Measurements from ENCODE around the gene PLEKHA6.
A peak's percentile ranks its signal among the peaks of the same experiment; 100 is the strongest.

Gene PLEKHA6

DNA sequence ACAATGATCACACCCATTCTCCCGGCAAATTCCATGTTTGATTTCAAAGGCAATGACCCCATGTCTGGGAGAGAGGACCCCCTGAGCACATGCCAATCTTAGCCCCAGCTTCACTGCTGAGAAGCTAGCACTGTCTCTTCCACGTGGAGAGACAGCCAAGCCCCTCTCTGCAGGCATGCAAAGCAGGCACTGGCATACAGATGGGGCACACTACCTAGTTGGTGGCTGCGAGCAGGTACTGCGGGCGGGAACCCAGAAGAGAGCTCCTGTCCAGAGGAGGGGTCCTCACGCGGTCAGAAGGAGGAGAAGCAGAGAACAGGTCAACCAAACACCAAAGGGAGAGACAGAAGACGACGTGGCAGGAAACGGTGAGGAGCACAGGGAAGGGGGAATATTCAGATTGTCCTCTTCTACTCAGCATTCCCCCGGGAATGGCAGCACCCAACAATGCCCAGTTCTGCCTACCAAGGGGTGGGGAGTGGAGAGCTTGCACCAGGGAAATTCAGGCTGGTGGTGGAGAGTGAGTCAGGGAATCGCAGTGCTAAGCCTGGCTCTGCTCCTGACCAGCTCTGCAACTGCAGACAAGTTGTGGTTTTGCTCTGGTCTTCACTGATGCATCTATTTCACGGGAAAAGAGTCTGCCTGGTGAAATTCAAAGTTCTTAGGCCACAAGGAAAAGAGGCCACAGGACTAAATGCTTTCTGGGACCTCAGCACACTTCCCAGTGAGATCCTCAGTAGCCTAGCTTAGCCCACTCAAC lies 97.8 kb downstream of the PLEKHA6 start:
- H3K4me3 ChIP-seq (ENCODE audit: low read depth, low read length): no peak overlapping the region
- TF ChIP-seq, protein P1, sequence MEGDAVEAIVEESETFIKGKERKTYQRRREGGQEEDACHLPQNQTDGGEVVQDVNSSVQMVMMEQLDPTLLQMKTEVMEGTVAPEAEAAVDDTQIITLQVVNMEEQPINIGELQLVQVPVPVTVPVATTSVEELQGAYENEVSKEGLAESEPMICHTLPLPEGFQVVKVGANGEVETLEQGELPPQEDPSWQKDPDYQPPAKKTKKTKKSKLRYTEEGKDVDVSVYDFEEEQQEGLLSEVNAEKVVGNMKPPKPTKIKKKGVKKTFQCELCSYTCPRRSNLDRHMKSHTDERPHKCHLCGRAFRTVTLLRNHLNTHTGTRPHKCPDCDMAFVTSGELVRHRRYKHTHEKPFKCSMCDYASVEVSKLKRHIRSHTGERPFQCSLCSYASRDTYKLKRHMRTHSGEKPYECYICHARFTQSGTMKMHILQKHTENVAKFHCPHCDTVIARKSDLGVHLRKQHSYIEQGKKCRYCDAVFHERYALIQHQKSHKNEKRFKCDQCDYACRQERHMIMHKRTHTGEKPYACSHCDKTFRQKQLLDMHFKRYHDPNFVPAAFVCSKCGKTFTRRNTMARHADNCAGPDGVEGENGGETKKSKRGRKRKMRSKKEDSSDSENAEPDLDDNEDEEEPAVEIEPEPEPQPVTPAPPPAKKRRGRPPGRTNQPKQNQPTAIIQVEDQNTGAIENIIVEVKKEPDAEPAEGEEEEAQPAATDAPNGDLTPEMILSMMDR (IDR thresholded peaks at IDR 0.05; ENCODE audit: control insufficient read depth, extremely low read depth, insufficient read depth): no peak
- no peak for DNase-seq (ENCODE audit: low read depth)

DNA sequence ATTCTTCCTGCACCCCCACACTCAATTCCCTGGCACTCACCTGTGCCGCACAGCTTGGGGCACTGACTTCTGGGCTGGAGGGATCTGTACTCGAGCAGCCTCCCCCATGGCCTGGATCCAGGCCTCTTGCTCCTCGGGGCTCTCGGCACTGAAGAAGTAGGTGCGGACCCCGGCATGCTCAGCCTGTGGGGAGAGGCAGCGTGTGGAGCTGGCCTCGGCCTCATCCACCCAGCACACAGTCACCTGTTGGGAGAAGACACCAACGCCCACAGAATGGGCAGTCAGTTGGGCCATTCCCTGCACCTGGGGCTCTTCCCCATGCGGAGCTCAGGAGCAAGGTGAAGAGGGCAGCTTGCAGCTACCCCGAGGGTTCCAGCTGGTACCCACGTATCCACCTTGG lies 98.5 kb downstream of the PLEKHA6 start:
- H3K4me3 ChIP-seq (ENCODE audit: low read depth, low read length): no peak overlapping the region
- TF ChIP-seq, protein P1 (IDR thresholded peaks at IDR 0.05; ENCODE audit: control insufficient read depth, extremely low read depth, insufficient read depth): no peak

DNA sequence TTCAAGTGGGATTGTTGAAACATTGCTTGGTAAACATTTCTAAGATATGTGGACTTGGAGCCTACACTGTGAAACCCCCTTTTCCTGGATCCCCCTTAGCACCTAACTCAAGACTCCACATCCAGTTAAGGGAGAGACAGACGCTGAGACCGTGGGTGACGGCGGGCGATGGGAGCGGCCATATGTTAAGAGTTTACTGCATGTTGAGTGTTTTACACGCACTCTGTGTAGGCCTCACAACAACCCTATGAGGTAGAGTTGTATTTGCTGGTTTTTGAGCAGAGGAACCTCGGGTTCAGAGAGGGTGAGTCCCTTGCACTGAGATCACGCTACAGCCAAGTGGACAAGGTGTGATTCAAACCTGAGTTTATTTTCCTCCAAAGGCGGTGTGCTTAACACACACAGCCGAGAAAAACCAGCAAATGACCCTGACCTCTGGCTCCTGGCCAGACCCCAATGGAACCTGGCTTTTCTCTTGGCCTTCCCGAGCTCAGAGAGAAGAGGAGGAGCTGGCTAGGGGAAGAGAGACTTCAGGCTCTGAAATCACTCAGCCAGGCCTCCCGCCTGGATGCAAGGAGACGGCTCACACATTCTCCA lies 99.0 kb downstream of the PLEKHA6 start:
- no peak overlapping the region for H3K4me3 ChIP-seq (ENCODE audit: low read depth, low read length)
- DNase-seq (ENCODE audit: low read depth): no peak
- TF ChIP-seq, protein P1 (IDR thresholded peaks at IDR 0.05; ENCODE audit: control insufficient read depth, extremely low read depth, insufficient read depth): no peak

More for the DNA sequence above, 98.5 kb downstream of the PLEKHA6 start:
- DNase-seq (ENCODE audit: low read depth): no peak

DNA sequence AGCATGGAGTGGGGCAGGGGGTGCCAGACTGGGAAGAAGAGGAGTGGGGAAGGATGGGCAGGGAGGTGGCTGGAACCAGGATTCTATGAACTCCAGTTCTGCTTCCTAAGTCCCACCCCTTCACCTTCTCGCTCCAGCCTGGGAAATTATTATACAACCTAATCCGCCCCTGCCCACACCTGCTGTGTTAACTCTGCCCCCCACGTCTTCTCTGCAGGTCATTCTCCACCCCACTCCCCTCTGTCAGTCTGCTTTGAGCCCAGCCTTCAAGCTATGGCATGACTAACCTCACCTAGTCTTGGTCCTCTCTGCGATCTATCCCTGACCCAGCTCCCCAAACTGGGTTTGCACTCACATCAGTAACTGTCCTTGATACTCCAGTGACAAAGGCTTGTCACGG lies 99.9 kb downstream of the PLEKHA6 start:
- TF ChIP-seq, protein P1 (IDR thresholded peaks at IDR 0.05; ENCODE audit: control insufficient read depth, extremely low read depth, insufficient read depth): no peak
- DNase-seq (ENCODE audit: low read depth): no peak
- H3K4me3 ChIP-seq (ENCODE audit: low read depth, low read length): no peak overlapping the region

DNA sequence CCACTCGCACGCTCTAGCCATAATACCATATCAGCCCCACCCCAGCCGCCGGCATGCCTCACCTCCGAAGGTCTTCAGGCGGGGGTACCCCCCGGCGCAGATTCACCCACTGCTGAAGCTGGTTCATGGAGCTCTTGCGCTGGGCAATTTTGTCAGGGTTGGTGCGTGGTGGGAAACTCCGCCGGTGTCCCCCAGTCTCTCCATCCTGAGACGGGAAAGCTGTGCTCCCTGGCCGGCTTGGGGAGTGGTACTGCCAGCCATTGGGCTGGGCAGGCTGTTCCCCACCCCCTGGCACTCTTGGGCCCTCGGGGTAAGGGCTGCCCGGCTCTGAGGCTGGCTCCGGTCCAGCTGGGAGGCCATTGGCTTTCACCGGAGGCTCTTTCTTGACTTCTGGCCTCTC lies 100.5 kb downstream of the PLEKHA6 start:
- DNase-seq (ENCODE audit: low read depth): no peak
- no peak overlapping the region for H3K4me3 ChIP-seq (ENCODE audit: low read depth, low read length)
- TF ChIP-seq, protein P1 (IDR thresholded peaks at IDR 0.05; ENCODE audit: control insufficient read depth, extremely low read depth, insufficient read depth): no peak

DNA sequence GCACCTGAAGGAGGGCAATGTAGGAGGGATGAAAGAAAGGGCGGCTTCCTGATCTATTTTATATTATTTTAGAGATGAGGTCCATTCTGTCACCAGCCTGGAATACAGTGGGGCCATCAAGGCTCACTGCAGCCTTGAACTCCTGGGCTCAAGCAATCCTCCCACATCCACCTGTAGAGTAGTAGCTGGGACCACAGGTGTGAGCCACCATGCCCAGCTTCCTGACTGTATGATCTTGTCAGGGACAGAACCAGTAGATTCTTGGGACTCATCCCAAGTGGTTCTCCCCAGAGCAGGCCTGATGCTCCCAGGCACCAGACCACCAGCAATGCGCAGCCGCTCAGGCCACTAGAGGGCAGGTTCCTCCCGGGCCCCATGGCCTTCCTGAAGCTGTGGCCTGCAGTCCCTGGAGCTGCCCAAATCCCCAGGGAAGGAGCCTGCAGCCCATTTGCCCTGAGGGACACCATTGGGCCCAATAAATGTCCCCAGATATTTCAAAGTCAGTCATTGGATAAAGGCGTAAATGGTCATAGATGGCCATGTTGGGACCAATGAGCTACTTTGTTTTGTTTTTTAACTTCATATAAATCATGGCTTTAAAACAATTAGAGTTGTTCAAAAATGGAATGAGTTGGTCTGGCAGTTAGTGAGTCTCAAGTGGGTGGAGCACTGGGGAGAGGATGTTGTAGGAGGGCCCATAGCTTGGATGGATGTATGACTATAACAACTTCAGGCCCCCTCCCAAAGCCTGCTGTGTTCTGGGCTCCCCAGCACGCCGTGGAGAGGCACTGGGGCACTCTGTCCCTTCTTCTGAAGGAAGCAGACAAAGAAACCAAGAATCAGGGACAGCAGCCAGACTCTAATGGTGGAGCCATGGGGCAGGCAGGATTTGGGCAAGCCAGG lies 101.3 kb downstream of the PLEKHA6 start:
- TF ChIP-seq, protein P1 (IDR thresholded peaks at IDR 0.05; ENCODE audit: control insufficient read depth, extremely low read depth, insufficient read depth): peak; percentile 67
- no peak overlapping the region for H3K4me3 ChIP-seq (ENCODE audit: low read depth, low read length)
- no peak for DNase-seq (ENCODE audit: low read depth)

Measured in LNCaP clone FGC (cell line).